CD4-positive, alpha-beta T cell treated with Interleukin-2 at 100 ng/mL for 4 hours (primary cell): ENCODE data around the gene CHKA.

Experiments used
- DNase-seq: peaks from one replicate; pipeline ENCODE4 v3.0.0-alpha.2; 2020; ENCODE audit warnings: low spot score

The CHKA gene

DNA sequence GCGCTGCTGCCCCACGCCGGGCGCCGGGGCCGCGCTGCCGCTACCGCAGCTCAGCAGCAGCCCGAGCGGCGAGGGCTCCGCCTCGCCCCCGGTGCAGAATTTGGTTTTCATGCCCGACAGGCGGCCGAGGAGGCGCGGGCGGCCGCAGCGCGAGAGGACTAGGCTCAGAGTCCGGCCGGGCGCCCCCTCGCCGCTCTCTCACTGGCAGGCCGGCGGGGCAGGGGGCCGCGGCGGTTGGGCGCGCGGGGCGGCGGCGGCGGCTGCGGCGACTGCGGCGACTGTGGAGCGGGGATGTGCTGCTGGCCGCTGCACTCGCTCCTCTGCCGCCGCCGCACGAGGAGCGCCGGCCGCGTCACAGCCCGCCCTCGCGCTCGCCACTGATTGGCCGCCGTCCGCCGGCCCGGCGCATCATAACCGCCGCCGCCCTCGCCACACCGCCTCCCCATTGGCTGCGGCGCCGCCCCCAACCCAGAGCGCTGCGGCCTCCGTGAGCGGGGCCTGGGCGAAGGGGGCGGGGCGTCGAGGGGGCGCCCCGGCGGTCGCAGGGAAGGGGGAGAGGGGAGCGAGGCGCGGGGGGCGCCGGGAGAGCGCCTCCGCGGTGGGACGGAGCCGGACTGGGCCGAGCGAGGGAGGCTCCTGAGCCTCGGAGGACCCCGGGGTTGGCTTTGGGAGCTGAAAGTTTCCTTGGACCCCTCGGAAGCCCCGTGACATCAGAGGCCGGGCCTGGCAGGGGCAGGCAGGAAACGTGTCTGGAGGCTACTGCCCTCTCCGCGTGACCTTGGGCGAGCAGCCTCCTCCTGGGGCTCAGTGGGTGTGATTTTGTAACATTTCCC, at the start of gene CHKA:
CHKA (minus strand) TSS at position 322 of the 833 bp plus-strand sequence; CDS start at position 111, 211 bp downstream.
- DNase-seq, result peak; percentile 79

DNA sequence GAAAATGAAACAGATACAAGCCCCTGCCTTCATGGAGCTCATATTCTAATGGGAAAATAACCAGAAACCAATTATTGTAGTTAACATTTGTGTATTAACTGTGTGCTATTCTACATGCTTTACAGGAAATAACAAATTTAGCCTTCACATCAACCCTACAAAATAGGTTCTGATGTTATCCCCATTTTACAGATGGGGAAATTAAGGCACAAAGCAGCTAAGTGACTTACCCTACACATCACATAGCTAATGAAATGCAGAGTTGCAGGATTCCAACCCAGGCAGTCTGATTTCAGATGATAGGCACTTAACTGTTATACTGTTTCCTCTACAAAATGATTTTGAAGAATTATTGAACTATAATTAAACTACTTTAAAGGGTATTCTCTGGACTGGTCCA, 48.3 kb upstream of the CHKA start:
- DNase-seq, result no peak

DNA sequence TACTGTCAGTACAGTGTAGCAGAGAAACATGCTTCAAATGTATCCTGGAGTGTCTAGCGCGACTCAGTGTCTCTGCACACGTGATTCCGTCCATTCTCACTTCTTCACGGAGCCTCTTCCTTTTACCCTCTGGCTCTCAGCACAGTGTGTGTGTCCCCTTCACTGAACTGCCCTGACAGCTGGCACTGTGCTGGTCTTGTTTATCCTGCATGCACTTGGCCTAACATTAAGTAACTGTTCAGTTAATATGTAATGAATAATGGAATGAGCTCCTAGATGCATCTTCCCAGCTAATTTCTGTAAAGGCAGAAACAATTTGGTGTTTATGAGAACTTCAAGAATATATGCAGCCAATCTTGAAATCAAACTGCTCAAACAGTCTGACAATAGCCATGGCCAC, 47.5 kb upstream of the CHKA start:
- DNase-seq, result no peak

DNA sequence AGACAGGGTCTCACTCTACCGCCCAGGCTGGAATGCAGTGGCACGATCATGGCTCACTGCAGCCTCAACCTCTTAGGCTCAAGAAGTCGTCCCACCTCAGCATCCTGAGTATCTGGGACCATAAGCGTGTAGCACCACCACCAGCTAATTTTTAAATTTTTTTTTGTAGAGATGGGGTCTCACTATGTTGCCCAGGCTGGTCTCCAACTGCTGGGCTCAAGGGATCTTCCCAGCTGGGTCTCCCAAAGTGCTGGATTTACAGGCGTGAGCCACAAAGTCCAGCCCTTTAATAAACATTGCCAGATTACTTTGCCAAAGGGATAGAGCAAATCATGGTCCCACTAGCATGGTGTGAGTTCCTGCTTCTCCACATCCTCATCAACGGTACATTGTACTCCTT, 46.3 kb upstream of the CHKA start:
- DNase-seq, result no peak

DNA sequence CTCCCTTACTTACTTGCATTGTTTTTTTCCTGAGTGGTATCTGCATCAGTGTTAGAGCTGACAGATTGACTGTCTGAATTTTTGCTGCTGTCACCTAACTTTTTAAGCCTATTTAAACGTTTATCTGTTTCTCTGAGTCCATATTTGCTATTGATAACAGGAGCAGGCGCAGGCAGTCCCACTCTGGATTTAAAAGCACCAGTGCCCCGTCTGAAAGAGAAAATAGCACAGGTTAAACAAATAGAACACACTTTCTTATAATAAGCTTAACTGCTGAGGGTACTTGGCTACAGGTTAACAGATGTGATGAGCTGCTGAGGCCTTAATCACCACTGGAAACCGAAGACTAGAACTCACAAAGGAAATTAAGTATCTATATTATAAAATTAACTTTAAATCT, 45.8 kb upstream of the CHKA start:
- no peak for DNase-seq

DNA sequence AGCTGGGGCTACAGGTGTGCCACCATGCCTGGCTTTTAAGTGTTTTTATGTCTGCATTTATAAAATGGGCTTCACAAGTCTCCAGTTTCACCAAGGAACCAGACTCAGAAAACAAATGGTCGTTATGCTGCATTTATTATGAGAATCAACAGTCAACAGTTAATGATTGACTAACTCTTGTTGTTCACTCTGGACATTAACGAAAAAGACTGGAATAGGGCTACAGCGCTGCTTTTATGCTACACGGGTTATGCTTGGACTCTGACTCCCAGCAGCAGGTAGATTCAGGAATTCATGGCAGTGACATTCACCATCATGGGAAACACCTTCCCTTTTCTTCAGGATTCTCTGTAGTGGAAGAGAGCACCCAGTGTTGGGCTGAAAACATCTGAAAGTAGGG, 44.4 kb upstream of the CHKA start:
- DNase-seq, result no peak

DNA sequence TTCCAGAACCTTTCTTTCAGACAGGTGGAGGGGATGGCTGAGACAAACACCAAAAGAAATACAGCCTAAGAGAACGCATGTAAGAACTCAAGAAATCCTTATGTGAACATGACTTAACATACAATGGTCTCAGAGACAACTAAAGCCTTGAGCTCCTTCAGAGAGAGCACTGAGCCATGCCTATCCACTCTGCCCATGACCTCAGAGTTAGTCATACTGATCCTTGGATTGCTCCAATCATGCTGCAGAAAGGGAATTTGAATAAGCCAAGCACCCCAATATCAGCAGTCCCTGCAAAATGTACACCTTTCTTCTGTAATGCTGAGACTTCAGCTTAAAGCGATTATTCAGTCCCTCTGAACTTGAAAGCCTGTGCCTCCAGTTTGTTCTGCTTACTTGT, 43.2 kb upstream of the CHKA start:
- DNase-seq, result no peak

DNA sequence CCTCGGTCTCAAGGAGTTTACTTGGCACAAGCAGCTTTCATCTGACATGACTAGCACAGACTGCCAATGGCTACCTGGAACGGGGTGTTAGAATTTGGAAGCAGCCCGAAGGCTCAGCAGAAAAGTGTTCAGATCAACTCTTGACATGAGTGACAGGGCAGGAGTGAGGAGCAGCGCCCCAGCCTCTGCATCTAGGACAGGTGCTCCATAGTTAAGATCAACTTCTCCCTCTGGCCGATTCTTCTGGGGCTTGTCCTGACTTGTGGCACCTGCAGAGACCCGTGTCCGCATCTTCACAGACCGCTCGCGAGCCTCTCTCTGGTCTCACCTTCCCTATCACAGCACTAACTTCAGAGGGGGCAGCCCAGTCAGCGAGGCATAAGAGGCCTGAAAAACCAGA, 42.5 kb upstream of the CHKA start:
- DNase-seq, result no peak

DNA sequence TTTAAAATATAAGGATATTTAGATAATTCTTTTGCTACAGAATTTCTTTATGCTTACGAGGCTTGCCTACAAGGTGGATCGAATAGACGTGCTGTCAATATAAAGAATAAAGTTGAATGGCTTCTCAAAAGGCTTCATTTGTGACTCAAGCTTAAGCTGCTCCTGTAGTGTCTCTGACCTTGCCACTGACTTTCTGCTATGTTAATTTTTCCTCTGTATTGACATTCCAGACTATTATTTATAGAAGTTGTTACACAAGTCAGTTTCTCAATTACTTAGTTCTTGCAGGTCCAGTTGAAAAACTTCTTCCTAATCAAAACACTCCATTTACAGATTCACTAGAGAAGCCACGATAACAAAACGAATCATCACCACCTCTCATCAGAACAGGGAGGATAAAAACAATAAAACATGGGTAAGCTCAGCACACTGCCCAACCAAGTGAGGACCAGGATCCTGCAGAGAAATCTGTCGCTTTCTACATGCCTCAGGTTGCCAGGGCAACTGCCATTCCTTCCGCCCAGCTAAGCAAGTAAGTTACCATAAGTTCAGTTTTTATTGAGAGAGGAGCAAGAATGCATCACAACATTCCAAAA, 39.0 kb upstream of the CHKA start:
- no peak for DNase-seq

DNA sequence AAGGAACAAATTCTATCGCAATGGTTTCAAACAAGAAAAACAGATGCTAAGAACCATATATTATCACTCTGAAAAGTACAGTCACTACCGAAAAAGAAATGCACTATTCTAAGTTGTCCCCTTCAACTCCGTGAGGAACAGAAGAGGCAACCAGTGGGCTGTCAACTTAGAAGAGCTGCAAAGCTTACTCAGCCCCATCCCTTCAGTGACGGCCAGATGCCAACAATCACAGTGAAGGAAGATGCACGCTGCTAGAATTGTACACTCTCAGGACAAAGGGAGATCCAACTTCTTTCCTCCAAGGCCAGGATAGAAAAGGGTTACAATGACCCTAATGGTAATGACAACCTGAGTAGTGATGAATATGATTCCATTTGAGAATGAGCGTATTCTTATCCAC, 38.5 kb upstream of the CHKA start:
- no peak for DNase-seq

DNA sequence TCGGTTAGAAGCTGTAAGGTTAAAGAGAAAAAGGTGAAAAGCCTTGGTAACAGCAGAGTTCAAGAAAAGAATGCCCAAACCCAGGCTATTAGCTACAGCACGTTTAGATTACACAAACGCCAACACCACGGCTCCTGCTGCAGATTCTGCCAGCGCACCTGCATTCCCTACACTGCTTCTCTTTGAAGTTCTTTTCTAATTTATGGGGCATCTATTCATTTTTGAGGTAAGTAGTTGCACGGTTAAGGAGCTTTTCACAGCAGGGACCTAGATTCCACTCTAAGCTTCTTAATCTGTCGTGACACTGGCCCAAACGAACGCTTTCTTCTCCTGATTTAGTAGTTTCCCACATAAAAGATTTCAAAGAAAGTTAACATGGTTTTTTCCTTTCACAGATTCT, 38.0 kb upstream of the CHKA start:
- DNase-seq, result no peak

DNA sequence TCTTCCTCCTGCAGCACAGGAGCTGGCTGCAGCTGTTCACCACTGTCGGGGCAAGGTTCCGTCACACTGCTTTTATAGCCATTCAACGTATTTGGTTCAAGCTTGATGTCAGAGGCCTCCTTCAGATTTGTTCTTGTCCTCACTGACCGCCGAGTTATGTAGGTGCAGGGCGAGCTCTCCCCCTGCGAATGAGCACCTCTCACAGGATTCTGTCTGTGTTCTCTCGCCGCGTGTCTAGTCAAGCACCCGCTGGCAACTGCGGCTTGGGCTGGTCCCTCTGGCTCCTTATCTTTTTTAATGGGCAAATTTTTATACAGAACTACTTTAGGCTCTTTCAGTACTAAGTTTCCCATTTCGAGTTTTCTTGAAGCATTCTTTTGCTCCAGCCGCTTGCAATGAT, 37.4 kb upstream of the CHKA start:
- no peak for DNase-seq

DNA sequence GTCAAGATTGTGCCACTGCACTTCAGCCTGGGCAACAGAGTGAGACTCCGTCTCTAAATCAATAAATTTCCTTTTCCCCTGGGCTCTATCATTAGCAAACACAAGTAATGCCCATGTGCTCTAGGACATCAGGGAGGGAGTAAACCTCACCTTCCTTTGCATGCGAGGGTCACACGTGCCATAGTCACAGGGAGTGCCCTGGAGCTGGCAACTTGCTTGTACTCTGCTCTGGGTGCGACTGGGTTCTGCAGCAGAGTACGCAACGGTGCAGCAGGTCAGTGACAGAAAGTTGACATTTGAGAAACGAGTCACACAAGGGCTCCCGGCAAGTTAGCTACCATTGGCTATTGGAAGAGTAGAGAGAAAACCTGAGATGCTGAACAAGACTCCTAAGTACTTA, 32.6 kb upstream of the CHKA start:
- no peak for DNase-seq

DNA sequence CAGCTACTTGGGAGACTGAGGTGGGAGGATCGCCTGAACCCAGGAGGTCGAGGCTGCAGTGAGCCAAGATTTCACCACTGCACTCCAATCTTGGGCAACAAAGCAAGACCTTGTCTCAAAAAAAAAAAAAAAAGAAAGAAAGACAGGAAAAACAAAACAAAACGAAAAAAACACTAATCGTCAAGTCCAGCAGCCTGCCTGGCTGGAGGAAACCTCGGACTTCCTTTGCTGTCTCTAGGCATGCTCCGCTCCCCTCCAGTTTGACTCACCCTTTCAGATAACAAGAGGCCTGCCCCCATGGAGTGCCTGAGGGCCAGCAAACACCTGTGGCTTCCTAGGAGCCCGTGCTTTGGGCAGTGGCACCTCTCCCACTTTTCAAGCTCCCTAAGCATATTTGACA, 28.8 kb upstream of the CHKA start:
- DNase-seq, result no peak

DNA sequence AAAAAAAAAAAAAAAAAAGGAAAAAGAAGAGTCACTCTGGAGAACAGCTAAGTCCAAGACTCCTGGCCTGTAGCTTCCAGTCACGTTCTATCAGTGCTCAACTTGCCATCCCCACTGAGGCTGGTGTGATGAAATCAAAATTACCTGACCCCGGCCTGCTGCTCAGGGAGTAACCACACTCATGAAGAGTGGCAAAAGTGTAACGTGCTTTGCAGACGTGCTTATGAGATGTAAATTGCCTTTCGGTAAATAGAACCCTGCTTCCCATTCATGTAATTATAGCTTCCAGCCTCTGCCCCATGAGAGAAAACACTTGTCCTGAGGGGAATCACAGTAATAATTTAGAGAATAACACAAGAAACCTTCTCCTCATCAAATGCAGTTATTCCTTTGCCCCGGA, 28.2 kb upstream of the CHKA start:
- DNase-seq, result no peak

DNA sequence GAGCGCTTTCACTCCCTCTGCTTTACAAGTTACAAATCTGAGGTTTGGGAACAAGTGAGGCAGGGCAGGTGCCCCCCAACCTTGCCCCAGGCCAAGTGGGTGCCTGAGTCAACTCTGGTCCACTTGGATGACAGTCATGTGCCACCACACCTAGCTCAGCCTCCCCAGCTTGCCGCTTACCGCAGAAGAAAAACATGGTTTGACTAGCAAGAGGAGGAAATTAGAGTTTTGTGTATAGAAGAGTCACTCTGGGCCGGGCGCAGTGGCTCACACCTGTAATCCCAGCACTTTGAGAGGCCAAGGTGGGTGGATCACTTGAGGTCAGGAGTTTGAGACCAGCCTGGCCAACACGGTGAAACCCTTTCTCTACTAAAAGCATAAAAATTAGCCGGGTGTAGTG, 27.7 kb upstream of the CHKA start:
- DNase-seq, result no peak

DNA sequence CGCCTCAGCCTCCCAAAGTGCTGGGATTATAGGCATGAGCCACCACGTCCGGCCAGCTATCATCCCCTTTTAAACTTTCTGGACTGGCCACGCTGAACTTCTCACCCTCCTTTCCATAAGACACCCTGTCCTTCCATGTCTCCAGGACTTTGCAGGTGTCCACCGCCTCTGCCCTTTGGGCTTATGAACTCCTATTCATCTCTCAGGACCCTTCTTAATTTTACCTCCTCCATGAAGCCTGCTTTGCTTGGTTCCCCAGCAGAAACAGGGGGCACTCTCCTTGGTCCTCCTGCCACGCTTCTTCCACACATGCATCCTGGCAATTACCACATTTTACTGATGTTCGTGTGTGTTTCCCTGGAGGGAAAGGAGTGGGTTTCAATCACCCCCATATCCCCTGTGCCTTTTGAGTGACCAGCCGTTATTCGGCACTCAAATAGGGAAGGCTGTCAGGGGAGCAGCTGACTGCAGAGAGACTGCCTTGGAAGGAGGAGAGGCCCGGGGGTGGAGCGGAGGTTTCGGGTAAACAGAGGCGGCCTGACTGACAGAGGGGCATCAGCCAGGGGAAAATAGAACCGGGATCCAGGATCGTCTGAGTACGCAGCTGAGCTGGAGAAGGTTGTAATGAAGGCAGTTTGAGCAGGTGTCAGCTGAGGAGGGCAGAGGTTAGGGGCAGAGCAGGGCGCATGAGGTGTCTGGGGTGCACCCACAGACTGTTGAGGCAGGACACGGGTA, 27.1 kb upstream of the CHKA start:
- DNase-seq, result no peak

DNA sequence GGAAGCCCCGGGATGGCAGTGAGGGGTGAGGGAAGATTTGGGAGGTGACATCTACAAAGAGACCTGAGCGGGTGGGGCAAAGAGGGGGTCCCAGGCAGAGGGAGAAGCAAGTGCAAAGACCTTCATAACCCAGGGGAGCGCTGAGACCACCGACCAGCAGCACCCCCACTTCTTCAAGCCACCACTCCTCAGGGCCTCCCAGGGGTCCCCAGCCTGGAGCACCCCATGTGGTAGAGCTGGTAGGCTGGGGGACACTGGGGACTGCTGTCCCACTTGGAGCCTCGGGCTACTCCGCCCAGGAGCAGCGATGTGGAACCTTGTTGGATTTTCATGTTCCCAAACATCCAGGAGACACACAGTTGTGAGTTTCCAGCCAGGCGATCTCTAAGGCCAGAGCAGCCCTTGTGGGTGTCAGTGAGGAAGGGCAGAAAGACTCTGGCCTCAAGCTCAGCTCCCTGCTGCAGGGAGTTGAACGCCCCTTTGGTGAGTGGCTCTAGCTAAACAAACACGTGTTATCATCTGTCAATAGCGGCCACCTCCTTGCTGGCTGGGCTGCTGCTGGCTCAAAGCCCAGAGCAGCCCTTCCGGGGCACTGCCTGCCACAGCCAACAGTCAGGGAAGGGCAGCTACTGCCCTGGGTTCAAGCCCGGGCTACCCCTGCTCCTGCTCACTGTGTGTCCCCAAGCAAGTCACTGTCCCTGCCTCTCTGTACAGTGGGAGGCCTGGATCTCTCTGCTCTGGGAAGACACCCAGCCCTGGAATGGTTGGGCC, 25.7 kb upstream of the CHKA start:
- no peak for DNase-seq

DNA sequence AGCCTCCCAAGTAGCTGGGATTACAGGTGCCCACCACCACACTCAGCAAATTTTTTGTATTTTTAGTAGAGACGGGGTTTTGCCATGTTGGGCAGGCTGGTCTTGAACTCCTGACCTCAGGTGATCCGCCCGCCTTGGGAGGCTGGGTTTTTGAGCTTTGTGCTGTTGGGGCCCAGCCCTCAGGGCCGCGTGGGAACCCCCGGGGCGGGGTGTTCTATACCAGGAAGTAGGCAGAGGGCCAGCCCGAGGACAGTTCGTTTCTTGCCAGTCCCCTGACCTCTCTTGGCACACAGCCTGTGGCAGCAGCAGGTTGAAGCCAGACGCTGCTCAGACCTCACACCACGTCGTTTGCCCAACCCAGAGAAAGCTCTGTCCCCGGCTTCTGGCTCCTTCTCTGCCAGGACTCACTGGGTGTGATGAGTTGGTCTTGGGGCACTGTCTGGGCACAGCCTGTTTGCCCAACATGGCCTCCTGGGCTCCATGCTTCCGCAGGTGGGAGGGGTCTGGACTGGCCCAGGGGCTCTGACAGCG, 24.9 kb upstream of the CHKA start:
- DNase-seq, result no peak

DNA sequence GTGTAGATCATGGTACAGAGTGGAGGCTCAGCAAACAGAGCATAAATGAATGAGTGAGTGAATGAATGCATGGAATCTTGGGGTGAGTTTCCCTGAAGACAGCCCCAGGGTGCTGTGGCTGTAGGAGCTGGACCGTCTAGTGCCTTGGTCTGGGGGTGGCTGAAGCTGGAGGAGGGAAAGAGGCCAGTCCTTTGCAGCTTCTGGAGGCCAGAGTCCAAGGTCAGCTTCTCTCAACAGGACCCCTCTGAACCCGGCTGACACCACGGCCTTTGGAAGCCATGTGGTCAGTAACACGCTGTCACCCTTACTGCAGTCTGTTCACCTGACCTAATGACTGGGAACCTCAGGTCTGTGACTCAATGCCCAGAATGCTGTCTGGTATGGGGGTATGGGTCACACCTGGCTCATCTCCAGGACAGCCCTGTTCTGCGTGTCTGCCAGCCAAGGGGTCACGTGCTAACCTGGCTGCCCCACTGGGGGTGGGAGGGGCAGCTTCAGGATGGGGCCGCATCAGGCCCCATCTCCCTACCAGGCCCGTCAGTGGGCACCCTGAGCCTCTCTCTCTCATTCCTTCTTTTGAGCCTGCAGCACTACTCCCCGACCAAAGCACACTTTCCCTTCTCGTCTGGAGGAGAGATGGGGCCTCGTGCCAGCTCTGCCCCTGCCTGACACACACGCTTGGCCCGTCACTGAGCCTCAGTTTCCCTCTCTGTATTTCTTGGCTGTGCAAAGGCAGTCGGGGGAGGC, 24.1 kb upstream of the CHKA start:
- DNase-seq, result no peak

DNA sequence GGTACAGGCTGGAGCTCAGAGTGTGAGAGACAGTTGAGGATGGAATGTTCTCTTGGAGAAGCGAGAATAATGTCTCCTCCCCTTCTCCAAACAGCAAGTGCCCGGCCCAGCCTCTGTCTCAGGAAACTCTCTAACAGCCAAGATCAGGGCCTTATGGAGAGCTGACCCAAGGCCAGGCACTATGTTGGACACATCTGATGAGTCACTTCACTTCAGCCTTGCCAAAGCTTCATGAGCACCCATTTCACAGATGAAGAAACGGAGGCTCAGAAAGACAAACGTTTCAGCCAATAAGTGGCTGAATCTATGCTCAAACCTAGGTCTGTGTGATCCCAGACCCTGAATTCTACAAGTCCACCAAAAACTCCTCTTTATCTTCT, 22.1 kb upstream of the CHKA start:
- DNase-seq, result no peak
